ENCODE data around the gene CELA2A.
"Not testable (repeated sequence)": the region's sequence is repeated elsewhere in the genome, so short reads cannot be mapped to it uniquely, and the experiment has no call there.

- TF ChIP-seq CTCF (IDR thresholded peaks at IDR 0.05); POLR2AphosphoS5 (IDR thresholded peaks at IDR 0.05); POLR2A (IDR thresholded peaks at IDR 0.05; ENCODE audit: low read depth); EP300 (IDR thresholded peaks at IDR 0.05): not testable (repeated sequence)
Observed at GRCh38 chr1:15486844-15487610, 30.5 kb downstream of the CELA2A start.
